T-helper 17 cell (primary cell): Measurements from ENCODE around the gene MEA1. TPM values are rescaled to one million over a fixed set of nuclear protein-coding genes. Genes with fewer than 3 reads are reported as not detected.
A peak's percentile ranks its signal among the peaks of the same experiment; 100 is the strongest.
"Not testable (repeated sequence)": the region's sequence is repeated elsewhere in the genome, so short reads cannot be mapped to it uniquely, and the experiment has no call there.

Source experiments
- ATAC-seq: fragments of 150-1000 bp; cut with Tn5 transposase; 2 replicates; pipeline ENCODE4 v1.10.0; 2021; ENCODE audit warnings: mild to moderate bottlenecking, moderate library complexity
- DNase-seq, 3 donors: peaks; one replicate each; pipeline versions ENCODE4 v3.0.0 to v3.0.0-alpha.2; 2020 to 2021
- H3K9me3 ChIP-seq: one replicate; pipeline ENCODE4 v1.7.0; 2013; ENCODE audit warnings: low read length, mild to moderate bottlenecking; ENCODE audit not compliant: control insufficient read depth, poor library complexity, severe bottlenecking
- H3K27ac Mint-ChIP-seq: one replicate; pipeline ENCODE4 v1.8.0; 2022; ENCODE audit warnings: mild to moderate bottlenecking, moderate library complexity, mixed read lengths
- H3K27me3 Mint-ChIP-seq: one replicate; pipeline ENCODE4 v1.8.0; 2022; ENCODE audit warnings: mixed read lengths
- H3K36me3 Mint-ChIP-seq: one replicate; pipeline ENCODE4 v1.8.0; 2022; ENCODE audit warnings: low read depth, mixed read lengths
- H3K4me1 Mint-ChIP-seq: one replicate; pipeline ENCODE4 v1.8.0; 2022; ENCODE audit warnings: mild to moderate bottlenecking, mixed read lengths
- H3K4me3 Mint-ChIP-seq: one replicate; pipeline ENCODE4 v1.8.0; 2022; ENCODE audit warnings: mild to moderate bottlenecking, moderate library complexity, mixed read lengths
- total RNA-seq, 4 donors: library from RNA in 2 of 4; stranded (reverse) in 2 of 4; gene quantifications; one replicate each; pipeline ENCODE4 v1.2.3 and lab custom pipeline; 2022 to 2026

The MEA1 gene
- total RNA-seq, 2 donors from 2014 or later = 23.7 to 26.3 TPM

- Mint-ChIP-seq H3K27ac (peak overlapping the region; percentile 93), H3K4me3 (peak overlapping the region; percentile 94), H3K36me3 (peaks cover 8% of the 10 kb centered on the region), H3K27me3 (no peaks in the 10 kb centered on the region), H3K4me1 (peaks cover 34% of the 10 kb centered on the region)
- ATAC-seq (peak; percentile 18), DNase-seq (no peak)
- no peaks in the 10 kb centered on the region for H3K9me3 ChIP-seq
These were observed 39.2 kb upstream of the MEA1 start for GRCh38 chr6:43052842-43053544.

GRCh38 chr6:43052225-43052841, 38.6 kb upstream of the MEA1 start:
- H3K27me3 Mint-ChIP-seq = no peaks in the 10 kb centered on the region
- no peak for DNase-seq
- peak overlapping the region; percentile 94 for H3K4me3 Mint-ChIP-seq
- peaks cover 30% of the 10 kb centered on the region for H3K4me1 Mint-ChIP-seq
- peaks cover 8% of the 10 kb centered on the region for H3K36me3 Mint-ChIP-seq
- no peaks in the 10 kb centered on the region for H3K9me3 ChIP-seq
- peak overlapping the region; percentile 93 for H3K27ac Mint-ChIP-seq
- ATAC-seq = no peak

GRCh38 chr6:43050981-43051380, 37.2 kb upstream of the MEA1 start:
- ATAC-seq (no peak), DNase-seq (no peak)
- Mint-ChIP-seq H3K36me3 (peaks cover 10% of the 10 kb centered on the region), H3K4me1 (peaks cover 30% of the 10 kb centered on the region), H3K4me3 (no peak overlapping the region), H3K27ac (peak overlapping the region; percentile 95), H3K27me3 (no peaks in the 10 kb centered on the region)
- H3K9me3 ChIP-seq = no peaks in the 10 kb centered on the region

GRCh38 chr6:43047998-43048397, 34.3 kb upstream of the MEA1 start:
- no peak for DNase-seq
- ATAC-seq = no peak
- Mint-ChIP-seq H3K27ac (no peak overlapping the region), H3K4me3 (no peak overlapping the region), H3K4me1 (peaks cover 25% of the 10 kb centered on the region), H3K27me3 (no peaks in the 10 kb centered on the region), H3K36me3 (peaks cover 10% of the 10 kb centered on the region)
- H3K9me3 ChIP-seq = no peaks in the 10 kb centered on the region

- no peaks in the 10 kb centered on the region for H3K27me3 Mint-ChIP-seq
These were observed 31.7 kb upstream of the MEA1 start for GRCh38 chr6:43045371-43045930.

GRCh38 chr6:43043310-43043709, 29.6 kb upstream of the MEA1 start:
- Mint-ChIP-seq H3K4me3 (no peak overlapping the region), H3K27ac (no peak overlapping the region), H3K4me1 (peaks cover 3% of the 10 kb centered on the region), H3K27me3 (no peaks in the 10 kb centered on the region), H3K36me3 (peaks cover 8% of the 10 kb centered on the region)
- no peak for DNase-seq
- no peak for ATAC-seq
- no peaks in the 10 kb centered on the region for H3K9me3 ChIP-seq

More at GRCh38 chr6:43045371-43045930, 31.7 kb upstream of the MEA1 start:
- no peak overlapping the region for H3K27ac Mint-ChIP-seq
- peaks cover 6% of the 10 kb centered on the region for H3K4me1 Mint-ChIP-seq
- ATAC-seq (no peak), DNase-seq (no peak)
- H3K4me3 Mint-ChIP-seq = no peak overlapping the region
- H3K36me3 Mint-ChIP-seq = peaks cover 6% of the 10 kb centered on the region
- no peaks in the 10 kb centered on the region for H3K9me3 ChIP-seq

- peak overlapping the region; percentile 79 for H3K27ac Mint-ChIP-seq
- H3K4me3 Mint-ChIP-seq = not testable (repeated sequence)
These were observed 27.7 kb upstream of the MEA1 start for GRCh38 chr6:43041475-43041874.

GRCh38 chr6:43040542-43041257, 27.0 kb upstream of the MEA1 start:
- no peak for DNase-seq
- Mint-ChIP-seq H3K27ac (peak overlapping the region; percentile 79), H3K36me3 (peaks cover 4% of the 10 kb centered on the region), H3K27me3 (no peaks in the 10 kb centered on the region), H3K4me1 (peaks cover 3% of the 10 kb centered on the region), H3K4me3 (no peak overlapping the region)
- no peaks in the 10 kb centered on the region for H3K9me3 ChIP-seq
- no peak for ATAC-seq

More at GRCh38 chr6:43041475-43041874, 27.7 kb upstream of the MEA1 start:
- DNase-seq, ATAC-seq, H3K27me3 Mint-ChIP-seq, H3K4me1 Mint-ChIP-seq, H3K9me3 ChIP-seq, H3K36me3 Mint-ChIP-seq: not testable (repeated sequence)

GRCh38 chr6:43038727-43039126, 25.0 kb upstream of the MEA1 start:
- no peak overlapping the region for H3K27ac Mint-ChIP-seq
- no peak for DNase-seq
- peaks cover 3% of the 10 kb centered on the region for H3K36me3 Mint-ChIP-seq
- no peak for ATAC-seq
- no peaks in the 10 kb centered on the region for H3K27me3 Mint-ChIP-seq
- H3K4me3 Mint-ChIP-seq = no peak overlapping the region
- no peaks in the 10 kb centered on the region for H3K9me3 ChIP-seq
- H3K4me1 Mint-ChIP-seq = peaks cover 3% of the 10 kb centered on the region

- H3K36me3 Mint-ChIP-seq = peaks cover 3% of the 10 kb centered on the region
- no peaks in the 10 kb centered on the region for H3K27me3 Mint-ChIP-seq
- H3K4me1 Mint-ChIP-seq = peaks cover 6% of the 10 kb centered on the region
- no peaks in the 10 kb centered on the region for H3K9me3 ChIP-seq
- DNase-seq (no peak), ATAC-seq (no peak)
- H3K27ac Mint-ChIP-seq = peak overlapping the region; percentile 9
- H3K4me3 Mint-ChIP-seq = no peak overlapping the region
These were observed 24.0 kb upstream of the MEA1 start for GRCh38 chr6:43037706-43038105.

- peaks cover 3% of the 10 kb centered on the region for H3K36me3 Mint-ChIP-seq
- H3K27me3 Mint-ChIP-seq = no peaks in the 10 kb centered on the region
- no peak for DNase-seq
- ATAC-seq = no peak
- peak overlapping the region; percentile 43 for H3K27ac Mint-ChIP-seq
- peaks cover 6% of the 10 kb centered on the region for H3K4me1 Mint-ChIP-seq
- H3K4me3 Mint-ChIP-seq = no peak overlapping the region
- H3K9me3 ChIP-seq = no peaks in the 10 kb centered on the region
These were observed 23.5 kb upstream of the MEA1 start for GRCh38 chr6:43037197-43037596.

- Mint-ChIP-seq H3K4me1 (peaks cover 6% of the 10 kb centered on the region), H3K36me3 (peaks cover 4% of the 10 kb centered on the region), H3K27me3 (no peaks in the 10 kb centered on the region), H3K27ac (peak overlapping the region; percentile 43), H3K4me3 (no peak overlapping the region)
- DNase-seq (no peak), ATAC-seq (no peak)
- no peaks in the 10 kb centered on the region for H3K9me3 ChIP-seq
These were observed 23.0 kb upstream of the MEA1 start for GRCh38 chr6:43036712-43037111.

- DNase-seq (no peak), ATAC-seq (no peak)
- no peaks in the 10 kb centered on the region for H3K27me3 Mint-ChIP-seq
- H3K27ac Mint-ChIP-seq = peak overlapping the region; percentile 37
- H3K4me1 Mint-ChIP-seq = peaks cover 6% of the 10 kb centered on the region
- no peaks in the 10 kb centered on the region for H3K9me3 ChIP-seq
- H3K4me3 Mint-ChIP-seq = no peak overlapping the region
- peaks cover 5% of the 10 kb centered on the region for H3K36me3 Mint-ChIP-seq
These were observed 21.9 kb upstream of the MEA1 start for GRCh38 chr6:43035495-43036194.
